Measurements from ENCODE around the gene CDC73. TPM values are rescaled to one million over a fixed set of nuclear protein-coding genes. Genes with fewer than 3 reads are reported as not detected.

CDC73 gene
- total and polyA plus RNA-seq, 4 donors: 5.8 to 20.6 (median 12.6) TPM

- WGBS: 85% methylated on average over 2 of the region's 2 CpGs
- no peak for DNase-seq (ENCODE audit: low spot score)
- H3K4me3 ChIP-seq (ENCODE audit: low read depth in 1 of 3, low read length in 3 of 3): no peak overlapping the region
Measured at GRCh38 chr1:193293726-193294125, 171.9 kb downstream of the CDC73 start.

DNA sequence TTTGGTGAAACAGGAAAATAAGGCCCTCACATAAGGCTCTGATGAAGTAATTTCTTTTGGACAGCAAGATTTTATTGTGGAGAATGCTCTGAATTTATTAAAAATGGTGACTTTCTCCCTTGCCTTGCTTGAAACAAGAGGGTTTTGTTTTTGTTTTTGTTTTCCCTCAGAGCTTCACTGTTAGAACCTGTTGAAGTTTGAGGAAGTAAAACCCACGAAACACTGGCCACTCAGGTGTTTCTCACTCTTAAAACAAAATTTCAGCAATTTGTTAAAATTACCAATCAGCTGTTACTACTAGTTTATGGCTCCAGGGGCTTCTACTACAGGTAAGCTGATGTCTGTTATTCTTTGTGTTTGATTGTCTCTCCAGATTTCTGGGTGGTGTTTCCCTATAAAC is 177.2 kb downstream of the CDC73 start:
- Histone ChIP-seq H3K4me3 (ENCODE audit: low read depth in 1 of 3, low read length in 3 of 3) (no peak overlapping the region), H3K9ac (ENCODE audit: low read depth in 1 of 2, low read length in 2 of 2) (no peak overlapping the region), H3K4me1 (ENCODE audit: control insufficient read depth in 4 of 4, insufficient read depth in 4 of 4, low read length in 3 of 4) (no peaks in the 10 kb centered on the region), H3K27me3 (ENCODE audit: control insufficient read depth in 4 of 4, insufficient read depth in 4 of 4, low read length in 3 of 4) (no peaks in the 10 kb centered on the region), H3K27ac (ENCODE audit: low read depth in 1 of 2, low read length in 2 of 2) (no peak overlapping the region), H3K9me3 (ENCODE audit: control insufficient read depth in 4 of 4, low read length in 3 of 4) (no peaks in the 10 kb centered on the region), H3K36me3 (ENCODE audit: control insufficient read depth in 4 of 4, insufficient read depth in 3 of 4, low read depth in 1 of 4, low read length in 3 of 4) (no peaks in the 10 kb centered on the region)
- 60% methylated on average over 1 of the region's 1 CpG for WGBS
- DNase-seq (ENCODE audit: low spot score): no peak
- TF ChIP-seq, protein P1, sequence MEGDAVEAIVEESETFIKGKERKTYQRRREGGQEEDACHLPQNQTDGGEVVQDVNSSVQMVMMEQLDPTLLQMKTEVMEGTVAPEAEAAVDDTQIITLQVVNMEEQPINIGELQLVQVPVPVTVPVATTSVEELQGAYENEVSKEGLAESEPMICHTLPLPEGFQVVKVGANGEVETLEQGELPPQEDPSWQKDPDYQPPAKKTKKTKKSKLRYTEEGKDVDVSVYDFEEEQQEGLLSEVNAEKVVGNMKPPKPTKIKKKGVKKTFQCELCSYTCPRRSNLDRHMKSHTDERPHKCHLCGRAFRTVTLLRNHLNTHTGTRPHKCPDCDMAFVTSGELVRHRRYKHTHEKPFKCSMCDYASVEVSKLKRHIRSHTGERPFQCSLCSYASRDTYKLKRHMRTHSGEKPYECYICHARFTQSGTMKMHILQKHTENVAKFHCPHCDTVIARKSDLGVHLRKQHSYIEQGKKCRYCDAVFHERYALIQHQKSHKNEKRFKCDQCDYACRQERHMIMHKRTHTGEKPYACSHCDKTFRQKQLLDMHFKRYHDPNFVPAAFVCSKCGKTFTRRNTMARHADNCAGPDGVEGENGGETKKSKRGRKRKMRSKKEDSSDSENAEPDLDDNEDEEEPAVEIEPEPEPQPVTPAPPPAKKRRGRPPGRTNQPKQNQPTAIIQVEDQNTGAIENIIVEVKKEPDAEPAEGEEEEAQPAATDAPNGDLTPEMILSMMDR (IDR thresholded peaks at IDR 0.05; ENCODE audit: low read depth, low read length, missing input control): no peak
- TF ChIP-seq TAF1 (conservative IDR thresholded peaks at IDR 0.05) (no peak), HNF4A (conservative IDR thresholded peaks at IDR 0.05) (no peak), JUND (IDR thresholded peaks at IDR 0.05) (no peak), REST (IDR thresholded peaks at IDR 0.05) (no peak), EGR1 (IDR thresholded peaks at IDR 0.05; ENCODE audit: low read depth in 2 of 2) (no peak), HNF4G (IDR thresholded peaks at IDR 0.05) (no peak), FOXA2 (IDR thresholded peaks at IDR 0.05) (no peak), RAD21 (IDR thresholded peaks at IDR 0.05) (no peak), SP1 (IDR thresholded peaks at IDR 0.05) (no peak), NR2F2 (IDR thresholded peaks at IDR 0.05) (no peak), FOXA1 (IDR thresholded peaks at IDR 0.05) (no peak), RXRA (IDR thresholded peaks at IDR 0.05) (no peak), YY1 (IDR thresholded peaks at IDR 0.05) (no peak)
- TF ChIP-seq, protein P2, sequence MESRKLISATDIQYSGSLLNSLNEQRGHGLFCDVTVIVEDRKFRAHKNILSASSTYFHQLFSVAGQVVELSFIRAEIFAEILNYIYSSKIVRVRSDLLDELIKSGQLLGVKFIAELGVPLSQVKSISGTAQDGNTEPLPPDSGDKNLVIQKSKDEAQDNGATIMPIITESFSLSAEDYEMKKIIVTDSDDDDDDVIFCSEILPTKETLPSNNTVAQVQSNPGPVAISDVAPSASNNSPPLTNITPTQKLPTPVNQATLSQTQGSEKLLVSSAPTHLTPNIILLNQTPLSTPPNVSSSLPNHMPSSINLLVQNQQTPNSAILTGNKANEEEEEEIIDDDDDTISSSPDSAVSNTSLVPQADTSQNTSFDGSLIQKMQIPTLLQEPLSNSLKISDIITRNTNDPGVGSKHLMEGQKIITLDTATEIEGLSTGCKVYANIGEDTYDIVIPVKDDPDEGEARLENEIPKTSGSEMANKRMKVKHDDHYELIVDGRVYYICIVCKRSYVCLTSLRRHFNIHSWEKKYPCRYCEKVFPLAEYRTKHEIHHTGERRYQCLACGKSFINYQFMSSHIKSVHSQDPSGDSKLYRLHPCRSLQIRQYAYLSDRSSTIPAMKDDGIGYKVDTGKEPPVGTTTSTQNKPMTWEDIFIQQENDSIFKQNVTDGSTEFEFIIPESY (IDR thresholded peaks at IDR 0.05): no peak
- TF ChIP-seq, protein P3, sequence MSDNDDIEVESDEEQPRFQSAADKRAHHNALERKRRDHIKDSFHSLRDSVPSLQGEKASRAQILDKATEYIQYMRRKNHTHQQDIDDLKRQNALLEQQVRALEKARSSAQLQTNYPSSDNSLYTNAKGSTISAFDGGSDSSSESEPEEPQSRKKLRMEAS (IDR thresholded peaks at IDR 0.05): no peak

More at GRCh38 chr1:193293726-193294125, 171.9 kb downstream of the CDC73 start:
- TF ChIP-seq HNF4G (IDR thresholded peaks at IDR 0.05) (no peak), RAD21 (IDR thresholded peaks at IDR 0.05) (no peak)
- Histone ChIP-seq H3K27me3 (ENCODE audit: control insufficient read depth in 4 of 4, insufficient read depth in 4 of 4, low read length in 3 of 4) (no peaks in the 10 kb centered on the region), H3K9ac (ENCODE audit: low read depth in 1 of 2, low read length in 2 of 2) (no peak overlapping the region), H3K9me3 (ENCODE audit: control insufficient read depth in 4 of 4, low read length in 3 of 4) (no peaks in the 10 kb centered on the region), H3K4me1 (ENCODE audit: control insufficient read depth in 4 of 4, insufficient read depth in 4 of 4, low read length in 3 of 4) (no peaks in the 10 kb centered on the region), H3K36me3 (ENCODE audit: control insufficient read depth in 4 of 4, insufficient read depth in 3 of 4, low read depth in 1 of 4, low read length in 3 of 4) (no peaks in the 10 kb centered on the region), H3K27ac (ENCODE audit: low read depth in 1 of 2, low read length in 2 of 2) (no peak overlapping the region)
